ENCODE data around the gene CHI3L2. TPM values are rescaled to one million over a fixed set of nuclear protein-coding genes. Genes with fewer than 3 reads are reported as not detected.
"Not testable (repeated sequence)": the region's sequence is repeated elsewhere in the genome, so short reads cannot be mapped to it uniquely, and the experiment has no call there.

CHI3L2 gene
- polyA plus RNA-seq, 6 donors from 2014 or later: 42.6 to 239 (median 159) TPM

GRCh38 chr1:111204983-111205713 lies 22.4 kb upstream of the CHI3L2 start:
- H3K4me3 Mint-ChIP-seq: peak overlapping the region; percentile 73 to 98 (median 92)
- ATAC-seq (ENCODE audit: low read depth in 2 of 2): peak; percentile 18 to 19
- DNase-seq: peak; percentile 36
- H3K4me1 Mint-ChIP-seq: peaks cover 49 to 82% (median 71%) of the 10 kb centered on the region in 3 donors
- peak overlapping the region; percentile 61 to 98 (median 96) for H3K27ac Mint-ChIP-seq
- H3K36me3 Mint-ChIP-seq: peaks cover 0 to 7% of the 10 kb centered on the region in 2 donors
- H3K9me3 Mint-ChIP-seq: peaks cover 0 to 3% (median 0%) of the 10 kb centered on the region in 7 donors
- no peaks in the 10 kb centered on the region for H3K27me3 Mint-ChIP-seq

GRCh38 chr1:111205714-111206050 lies 21.8 kb upstream of the CHI3L2 start:
- H3K4me1 Mint-ChIP-seq: peaks cover 47 to 77% (median 69%) of the 10 kb centered on the region in 3 donors

GRCh38 chr1:111208921-111209320 lies 18.6 kb upstream of the CHI3L2 start:
- Mint-ChIP-seq H3K27ac (peak overlapping the region in 2 of 6 donors; percentile 6 to 48), H3K36me3 (peaks cover 3 to 7% of the 10 kb centered on the region in 2 donors), H3K9me3 (peaks cover 0 to 4% (median 0%) of the 10 kb centered on the region in 7 donors), H3K4me3 (no peak overlapping the region), H3K27me3 (no peaks in the 10 kb centered on the region), H3K4me1 (peaks cover 44 to 67% (median 58%) of the 10 kb centered on the region in 3 donors)
- DNase-seq: no peak
- ATAC-seq (ENCODE audit: low read depth in 2 of 2): no peak

More at GRCh38 chr1:111205714-111206050, 21.8 kb upstream of the CHI3L2 start:
- no peaks in the 10 kb centered on the region for H3K27me3 Mint-ChIP-seq
- DNase-seq (no peak), ATAC-seq (ENCODE audit: low read depth in 2 of 2) (no peak)
- H3K4me3 Mint-ChIP-seq: peak overlapping the region; percentile 53 to 98 (median 84)
- peaks cover 0 to 3% (median 0%) of the 10 kb centered on the region in 7 donors for H3K9me3 Mint-ChIP-seq
- peaks cover 0 to 3% of the 10 kb centered on the region in 2 donors for H3K36me3 Mint-ChIP-seq
- peak overlapping the region; percentile 61 to 98 (median 96) for H3K27ac Mint-ChIP-seq

- Mint-ChIP-seq H3K4me3 (no peak overlapping the region), H3K4me1 (peaks cover 49 to 73% (median 65%) of the 10 kb centered on the region in 3 donors), H3K9me3 (peaks cover 0 to 4% (median 0%) of the 10 kb centered on the region in 7 donors), H3K27me3 (no peaks in the 10 kb centered on the region), H3K36me3 (peaks cover 3 to 7% of the 10 kb centered on the region in 2 donors), H3K27ac (peak overlapping the region in 2 of 6 donors; percentile 4 to 15)
- ATAC-seq (ENCODE audit: low read depth in 2 of 2) (no peak), DNase-seq (no peak)
These were observed 17.9 kb upstream of the CHI3L2 start for GRCh38 chr1:111209622-111210021.

- no peak for DNase-seq
- ATAC-seq (ENCODE audit: low read depth in 2 of 2): no peak
- peaks cover 0 to 4% (median 0%) of the 10 kb centered on the region in 3 donors for H3K27me3 Mint-ChIP-seq
- H3K9me3 Mint-ChIP-seq: peaks cover 0 to 3% (median 0%) of the 10 kb centered on the region in 7 donors
- peaks cover 0 to 7% of the 10 kb centered on the region in 2 donors for H3K36me3 Mint-ChIP-seq
- no peak overlapping the region for H3K4me3 Mint-ChIP-seq
- peaks cover 52 to 73% (median 65%) of the 10 kb centered on the region in 3 donors for H3K4me1 Mint-ChIP-seq
- H3K27ac Mint-ChIP-seq: no peak overlapping the region
These were observed 15.6 kb upstream of the CHI3L2 start for GRCh38 chr1:111211921-111212320.

GRCh38 chr1:111212634-111213335 lies 14.7 kb upstream of the CHI3L2 start:
- Mint-ChIP-seq H3K27ac (peak overlapping the region in 5 of 6 donors; percentile 26 to 99 (median 91)), H3K4me1 (peaks cover 60 to 75% (median 68%) of the 10 kb centered on the region in 3 donors), H3K4me3 (peak overlapping the region; percentile 13 to 87 (median 64)), H3K27me3 (peaks cover 0 to 4% (median 0%) of the 10 kb centered on the region in 3 donors), H3K9me3 (peaks cover 0 to 3% (median 0%) of the 10 kb centered on the region in 7 donors), H3K36me3 (peaks cover 0 to 7% of the 10 kb centered on the region in 2 donors)
- no peak for ATAC-seq (ENCODE audit: low read depth in 2 of 2)
- DNase-seq: no peak

DNA sequence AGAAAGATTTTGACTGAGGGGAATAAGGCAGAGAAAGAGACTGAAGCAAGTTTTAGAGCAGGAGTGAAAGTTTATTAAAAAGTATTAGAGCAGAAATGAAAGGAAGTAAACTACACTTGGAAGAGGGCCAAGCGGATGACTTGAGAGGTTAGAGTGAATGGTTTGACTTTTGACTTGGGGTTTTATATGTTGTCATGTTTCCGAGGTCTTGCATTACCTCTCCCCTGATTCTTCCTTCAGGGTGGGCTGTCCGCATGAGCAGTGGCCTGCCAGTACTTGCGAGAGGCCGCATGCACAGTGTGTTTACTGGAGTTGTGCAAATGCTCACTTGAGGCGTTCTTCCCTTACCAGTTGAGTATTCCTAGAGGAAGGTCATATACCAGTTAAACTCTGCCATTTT lies 14.1 kb upstream of the CHI3L2 start:
- no peak for ATAC-seq (ENCODE audit: low read depth in 2 of 2)
- peaks cover 0 to 4% (median 0%) of the 10 kb centered on the region in 3 donors for H3K27me3 Mint-ChIP-seq
- peak overlapping the region; percentile 57 to 87 (median 67) for H3K4me3 Mint-ChIP-seq
- peak overlapping the region in 5 of 6 donors; percentile 3 to 99 (median 91) for H3K27ac Mint-ChIP-seq
- peaks cover 0 to 4% (median 0%) of the 10 kb centered on the region in 7 donors for H3K9me3 Mint-ChIP-seq
- H3K36me3 Mint-ChIP-seq: peaks cover 0 to 7% of the 10 kb centered on the region in 2 donors
- no peak for DNase-seq
- peaks cover 63 to 77% (median 68%) of the 10 kb centered on the region in 3 donors for H3K4me1 Mint-ChIP-seq

- H3K9me3 Mint-ChIP-seq: peaks cover 0 to 4% (median 0%) of the 10 kb centered on the region in 7 donors
- H3K4me1 Mint-ChIP-seq: peaks cover 67 to 78% (median 73%) of the 10 kb centered on the region in 3 donors
- peak overlapping the region; percentile 75 to 99 (median 96) for H3K27ac Mint-ChIP-seq
- H3K4me3 Mint-ChIP-seq: peak overlapping the region; percentile 57 to 87 (median 74)
- peaks cover 0 to 4% (median 0%) of the 10 kb centered on the region in 3 donors for H3K27me3 Mint-ChIP-seq
- ATAC-seq (ENCODE audit: low read depth in 2 of 2) (peak; percentile 24 to 27), DNase-seq (peak; percentile 48)
- H3K36me3 Mint-ChIP-seq: peaks cover 0 to 7% of the 10 kb centered on the region in 2 donors
These were observed 13.3 kb upstream of the CHI3L2 start for GRCh38 chr1:111214074-111214801.

- peaks cover 0 to 4% (median 0%) of the 10 kb centered on the region in 3 donors for H3K27me3 Mint-ChIP-seq
- peaks cover 0 to 7% of the 10 kb centered on the region in 2 donors for H3K36me3 Mint-ChIP-seq
- peaks cover 73 to 82% (median 80%) of the 10 kb centered on the region in 3 donors for H3K4me1 Mint-ChIP-seq
- DNase-seq (no peak), ATAC-seq (ENCODE audit: low read depth in 2 of 2) (no peak)
- H3K9me3 Mint-ChIP-seq: peaks cover 0 to 4% (median 2%) of the 10 kb centered on the region in 7 donors
- H3K27ac Mint-ChIP-seq: peak overlapping the region; percentile 75 to 99 (median 96)
- peak overlapping the region; percentile 57 to 87 (median 74) for H3K4me3 Mint-ChIP-seq
These were observed 12.6 kb upstream of the CHI3L2 start for GRCh38 chr1:111214884-111215283.

GRCh38 chr1:111215285-111215684 lies 12.2 kb upstream of the CHI3L2 start:
- not testable (repeated sequence) for H3K36me3 Mint-ChIP-seq; ATAC-seq (ENCODE audit: low read depth in 2 of 2); H3K27me3 Mint-ChIP-seq; H3K9me3 Mint-ChIP-seq; DNase-seq
- Mint-ChIP-seq H3K27ac (peak overlapping the region; percentile 75 to 99 (median 96)), H3K4me3 (peak overlapping the region in 7 of 8 donors; percentile 59 to 87 (median 79)), H3K4me1 (peaks cover 74 to 86% (median 80%) of the 10 kb centered on the region in 3 donors)

DNA sequence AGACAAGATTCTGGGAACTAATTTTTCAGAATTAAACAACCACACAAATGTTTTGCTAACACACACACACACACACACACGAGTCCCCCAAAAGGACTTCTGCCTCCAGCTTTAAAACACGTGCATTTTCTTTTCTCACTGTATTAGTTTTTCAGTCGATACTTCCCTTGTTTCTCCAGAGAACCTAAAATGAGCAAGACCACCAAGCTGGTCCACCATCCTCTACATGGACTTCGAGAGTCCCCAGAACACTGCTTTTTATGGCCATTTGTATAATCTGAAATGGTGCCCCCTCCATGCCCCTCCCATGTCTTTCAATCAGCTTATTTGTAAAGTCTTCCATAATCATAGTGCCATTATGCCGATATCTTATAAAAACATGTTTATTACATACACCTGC lies 10.8 kb upstream of the CHI3L2 start:
- Mint-ChIP-seq H3K4me3 (peak overlapping the region; percentile 23 to 85 (median 74)), H3K9me3 (peaks cover 0 to 4% (median 2%) of the 10 kb centered on the region in 7 donors), H3K27me3 (peaks cover 0 to 4% (median 0%) of the 10 kb centered on the region in 3 donors), H3K27ac (peak overlapping the region; percentile 75 to 99 (median 96)), H3K4me1 (peaks cover 85 to 96% (median 92%) of the 10 kb centered on the region in 3 donors), H3K36me3 (peaks cover 0 to 7% of the 10 kb centered on the region in 2 donors)
- no peak for ATAC-seq (ENCODE audit: low read depth in 2 of 2)
- no peak for DNase-seq

GRCh38 chr1:111217183-111217910 lies 10.2 kb upstream of the CHI3L2 start:
- H3K4me3 Mint-ChIP-seq: peak overlapping the region; percentile 13 to 85 (median 74)
- ATAC-seq (ENCODE audit: low read depth in 2 of 2): no peak
- H3K9me3 Mint-ChIP-seq: peaks cover 0 to 4% (median 2%) of the 10 kb centered on the region in 7 donors
- peaks cover 0 to 7% of the 10 kb centered on the region in 2 donors for H3K36me3 Mint-ChIP-seq
- DNase-seq: no peak
- peaks cover 0 to 4% (median 0%) of the 10 kb centered on the region in 3 donors for H3K27me3 Mint-ChIP-seq
- peak overlapping the region; percentile 75 to 99 (median 96) for H3K27ac Mint-ChIP-seq
- peaks cover 91 to 100% (median 98%) of the 10 kb centered on the region in 3 donors for H3K4me1 Mint-ChIP-seq
